Measurements from ENCODE around the gene PRUNE2. TPM values are rescaled to one million over a fixed set of nuclear protein-coding genes. Genes with fewer than 3 reads are reported as not detected.
"Not testable (repeated sequence)": the region's sequence is repeated elsewhere in the genome, so short reads cannot be mapped to it uniquely, and the experiment has no call there.

The PRUNE2 gene
- total RNA-seq, 2 experiments from 2014 or later: 0.27 to 0.40 TPM

GRCh38 chr9:76751001-76751400, 154.9 kb downstream of the PRUNE2 start:
- POLR2A ChIA-PET: no interaction called here
- CTCF ChIA-PET: no interaction called here

GRCh38 chr9:76744336-76744735, 161.6 kb downstream of the PRUNE2 start:
- POLR2A ChIA-PET: no interaction called here
- CTCF ChIA-PET: no interaction called here

- CTCF ChIA-PET: no interaction called here
- POLR2A ChIA-PET: no interaction called here
These were observed 162.0 kb downstream of the PRUNE2 start for GRCh38 chr9:76743931-76744330.

- CTCF ChIA-PET, POLR2A ChIA-PET: not testable (repeated sequence)
These were observed 163.0 kb downstream of the PRUNE2 start for GRCh38 chr9:76742890-76743289.

GRCh38 chr9:76741524-76741923, 164.4 kb downstream of the PRUNE2 start:
- ChIA-PET POLR2A (no interaction called here), CTCF (no interaction called here)

GRCh38 chr9:76738402-76738801, 167.5 kb downstream of the PRUNE2 start:
- POLR2A ChIA-PET: no interaction called here
- CTCF ChIA-PET: no interaction called here

- POLR2A ChIA-PET: no interaction called here
- CTCF ChIA-PET: no interaction called here
These were observed 168.6 kb downstream of the PRUNE2 start for GRCh38 chr9:76737154-76737902.

GRCh38 chr9:76734716-76735115, 171.2 kb downstream of the PRUNE2 start:
- CTCF ChIA-PET: no interaction called here
- POLR2A ChIA-PET: no interaction called here

GRCh38 chr9:76733096-76733495, 172.8 kb downstream of the PRUNE2 start:
- ChIA-PET CTCF (no interaction called here), POLR2A (interaction anchor here (0.6 kb wide), 1 partner anchor 40 kb away, joined by 3 read pairs; no protein-coding TSS in a partner anchor)

GRCh38 chr9:76732341-76732958, 173.5 kb downstream of the PRUNE2 start:
- ChIA-PET POLR2A (no interaction called here), CTCF (no interaction called here)

GRCh38 chr9:76730801-76731200, 175.1 kb downstream of the PRUNE2 start:
- CTCF ChIA-PET: no interaction called here
- POLR2A ChIA-PET: no interaction called here

GRCh38 chr9:76729980-76730737, 175.8 kb downstream of the PRUNE2 start:
- ChIA-PET POLR2A (no interaction called here), CTCF (no interaction called here)

GRCh38 chr9:76729116-76729515, 176.8 kb downstream of the PRUNE2 start:
- CTCF ChIA-PET: no interaction called here
- POLR2A ChIA-PET: no interaction called here

- ChIA-PET POLR2A (no interaction called here), CTCF (no interaction called here)
These were observed 180.0 kb downstream of the PRUNE2 start for GRCh38 chr9:76725885-76726284.

GRCh38 chr9:76725011-76725546, 180.8 kb downstream of the PRUNE2 start:
- POLR2A ChIA-PET: no interaction called here
- CTCF ChIA-PET: no interaction called here

- ChIA-PET CTCF (no interaction called here), POLR2A (no interaction called here)
These were observed 185.7 kb downstream of the PRUNE2 start for GRCh38 chr9:76720245-76720644.

- CTCF ChIA-PET: no interaction called here
- POLR2A ChIA-PET: no interaction called here
These were observed 187.7 kb downstream of the PRUNE2 start for GRCh38 chr9:76718166-76718565.

- ChIA-PET POLR2A (no interaction called here), CTCF (no interaction called here)
These were observed 188.3 kb downstream of the PRUNE2 start for GRCh38 chr9:76717613-76718012.

- CTCF ChIA-PET: no interaction called here
These were observed 188.7 kb downstream of the PRUNE2 start for GRCh38 chr9:76717176-76717575.

GRCh38 chr9:76716085-76716672, 189.7 kb downstream of the PRUNE2 start:
- POLR2A ChIA-PET: no interaction called here
- CTCF ChIA-PET: no interaction called here

More at GRCh38 chr9:76717176-76717575, 188.7 kb downstream of the PRUNE2 start:
- POLR2A ChIA-PET: no interaction called here

- CTCF ChIA-PET: no interaction called here
- POLR2A ChIA-PET: no interaction called here
These were observed 192.5 kb downstream of the PRUNE2 start for GRCh38 chr9:76713381-76713780.
